ENCODE results near the gene HPDL.

DNA sequence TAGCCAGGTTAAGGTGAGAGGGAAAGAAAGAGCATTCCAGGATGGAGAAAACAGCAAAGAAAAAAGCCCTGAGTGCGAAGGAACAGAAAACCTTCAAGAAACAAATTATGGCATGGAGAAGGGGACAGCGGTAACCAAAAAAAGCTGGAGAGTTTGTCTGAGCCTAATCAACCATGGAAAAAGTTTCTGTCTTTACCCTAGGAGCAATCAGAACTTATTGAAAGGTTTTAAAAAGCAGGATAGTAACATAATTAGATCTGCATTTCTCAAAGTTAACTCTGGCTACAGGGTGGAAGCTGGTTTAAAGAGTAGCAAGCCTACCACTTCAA is 26.1 kb upstream of the HPDL start:
- TF ChIP-seq, protein P1, sequence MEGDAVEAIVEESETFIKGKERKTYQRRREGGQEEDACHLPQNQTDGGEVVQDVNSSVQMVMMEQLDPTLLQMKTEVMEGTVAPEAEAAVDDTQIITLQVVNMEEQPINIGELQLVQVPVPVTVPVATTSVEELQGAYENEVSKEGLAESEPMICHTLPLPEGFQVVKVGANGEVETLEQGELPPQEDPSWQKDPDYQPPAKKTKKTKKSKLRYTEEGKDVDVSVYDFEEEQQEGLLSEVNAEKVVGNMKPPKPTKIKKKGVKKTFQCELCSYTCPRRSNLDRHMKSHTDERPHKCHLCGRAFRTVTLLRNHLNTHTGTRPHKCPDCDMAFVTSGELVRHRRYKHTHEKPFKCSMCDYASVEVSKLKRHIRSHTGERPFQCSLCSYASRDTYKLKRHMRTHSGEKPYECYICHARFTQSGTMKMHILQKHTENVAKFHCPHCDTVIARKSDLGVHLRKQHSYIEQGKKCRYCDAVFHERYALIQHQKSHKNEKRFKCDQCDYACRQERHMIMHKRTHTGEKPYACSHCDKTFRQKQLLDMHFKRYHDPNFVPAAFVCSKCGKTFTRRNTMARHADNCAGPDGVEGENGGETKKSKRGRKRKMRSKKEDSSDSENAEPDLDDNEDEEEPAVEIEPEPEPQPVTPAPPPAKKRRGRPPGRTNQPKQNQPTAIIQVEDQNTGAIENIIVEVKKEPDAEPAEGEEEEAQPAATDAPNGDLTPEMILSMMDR (IDR thresholded peaks at IDR 0.05; ENCODE audit: poor library complexity): no peak
- TF ChIP-seq EZH2phosphoT487 (IDR thresholded peaks at IDR 0.05; ENCODE audit: low read depth, severe bottlenecking, unreplicated experiment): no peak

Data from hepatocyte (in vitro differentiated cells).